Neural progenitor cell (in vitro differentiated cells): Measurements from ENCODE around the gene IGF2.

ENCODE experiments used
- EZH2 ChIP-seq: fragments of 200-600 bp; sonication (generic); IDR thresholded peaks from 2 replicates; pipeline ENCODE4 v1.6.1; 2017; ENCODE audit warnings: antibody characterized with exemption, mild to moderate bottlenecking, moderate library complexity
- EZH2phosphoT487 ChIP-seq: fragments of 200-600 bp; sonication (generic); IDR thresholded peaks from 2 replicates; pipeline ENCODE4 v1.6.1; 2017; ENCODE audit warnings: antibody characterized with exemption
- TF ChIP-seq, protein P1 (sequence below): fragments of 200-600 bp; sonication (generic); IDR thresholded peaks from 2 replicates; pipeline ENCODE4 v1.5.1; 2017; ENCODE audit warnings: antibody characterized with exemption, mild to moderate bottlenecking

- TF ChIP-seq, protein P1, sequence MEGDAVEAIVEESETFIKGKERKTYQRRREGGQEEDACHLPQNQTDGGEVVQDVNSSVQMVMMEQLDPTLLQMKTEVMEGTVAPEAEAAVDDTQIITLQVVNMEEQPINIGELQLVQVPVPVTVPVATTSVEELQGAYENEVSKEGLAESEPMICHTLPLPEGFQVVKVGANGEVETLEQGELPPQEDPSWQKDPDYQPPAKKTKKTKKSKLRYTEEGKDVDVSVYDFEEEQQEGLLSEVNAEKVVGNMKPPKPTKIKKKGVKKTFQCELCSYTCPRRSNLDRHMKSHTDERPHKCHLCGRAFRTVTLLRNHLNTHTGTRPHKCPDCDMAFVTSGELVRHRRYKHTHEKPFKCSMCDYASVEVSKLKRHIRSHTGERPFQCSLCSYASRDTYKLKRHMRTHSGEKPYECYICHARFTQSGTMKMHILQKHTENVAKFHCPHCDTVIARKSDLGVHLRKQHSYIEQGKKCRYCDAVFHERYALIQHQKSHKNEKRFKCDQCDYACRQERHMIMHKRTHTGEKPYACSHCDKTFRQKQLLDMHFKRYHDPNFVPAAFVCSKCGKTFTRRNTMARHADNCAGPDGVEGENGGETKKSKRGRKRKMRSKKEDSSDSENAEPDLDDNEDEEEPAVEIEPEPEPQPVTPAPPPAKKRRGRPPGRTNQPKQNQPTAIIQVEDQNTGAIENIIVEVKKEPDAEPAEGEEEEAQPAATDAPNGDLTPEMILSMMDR = no peak
- TF ChIP-seq EZH2 = no peak
- TF ChIP-seq EZH2phosphoT487 = no peak
These were observed 24.3 kb upstream of the IGF2 start for GRCh38 chr11:2163428-2163978.
